OCI-LY3 (cell line): Measurements from ENCODE around the gene MACROD2.

Source experiments
- CTCF ChIP-seq: fragments of 200-600, 300-600 bp; sonication (generic); IDR thresholded peaks from 2 replicates; pipeline ENCODE4 v1.5.1; 2014; ENCODE audit warnings: antibody characterized with exemption, low read length, low read depth
- EZH2phosphoT487 ChIP-seq: fragments of 200-600 bp; shearing (Covaris generic); IDR thresholded peaks from 2 replicates; pipeline ENCODE4 v1.6.1; 2018; ENCODE audit warnings: antibody characterized with exemption, mixed run types, low read depth

GRCh38 chr20:14550655-14551054 lies 555.3 kb downstream of the MACROD2 start:
- TF ChIP-seq CTCF (no peak), EZH2phosphoT487 (no peak)
